Right lobe of liver (tissue), 4 donors: Measurements from ENCODE around the gene TCF12.

Source experiments
- POLR2A ChIP-seq: fragments of 450-650 bp; IDR thresholded peaks from one replicate; pipeline ENCODE4 v1.6.1; 2017; ENCODE audit warnings: antibody characterized with exemption, mild to moderate bottlenecking
- TF ChIP-seq, protein P1 (sequence below), 4 donors: fragments of 200-600 bp in 3 of 4; fragments of 450-650 bp in 1 of 4; IDR thresholded peaks; one replicate each; pipeline versions ENCODE4 v1.5.1 to v1.8.0; 2016 to 2022; ENCODE audit warnings: antibody characterized with exemption in 4 of 4, mild to moderate bottlenecking in 2 of 4
- donor health status: DM: no; HTN: no; CAD: no.
- donor health status: DM: no; HTN: no; CAD: no.
- donor health status: DM: no; HTN: yes; CAD: no.

DNA sequence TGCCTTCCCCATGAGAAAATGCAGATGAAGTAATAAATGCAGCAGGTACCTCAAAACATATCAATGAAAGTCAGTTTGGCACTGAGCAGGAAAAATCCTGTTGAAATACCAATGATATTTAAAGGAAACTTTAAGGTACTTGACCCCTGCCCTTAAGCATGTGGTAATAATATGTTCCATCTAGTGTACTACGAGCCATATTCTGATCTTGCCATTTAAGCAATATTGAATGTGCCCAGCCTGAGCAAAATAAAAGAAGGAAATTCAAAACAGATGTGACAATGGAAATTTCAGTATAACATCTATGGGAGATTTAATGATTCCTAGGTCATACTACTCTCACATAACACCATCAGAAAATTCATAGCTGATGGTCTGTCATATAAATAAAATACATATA is 266.1 kb downstream of the TCF12 start:
- TF ChIP-seq, protein P1, sequence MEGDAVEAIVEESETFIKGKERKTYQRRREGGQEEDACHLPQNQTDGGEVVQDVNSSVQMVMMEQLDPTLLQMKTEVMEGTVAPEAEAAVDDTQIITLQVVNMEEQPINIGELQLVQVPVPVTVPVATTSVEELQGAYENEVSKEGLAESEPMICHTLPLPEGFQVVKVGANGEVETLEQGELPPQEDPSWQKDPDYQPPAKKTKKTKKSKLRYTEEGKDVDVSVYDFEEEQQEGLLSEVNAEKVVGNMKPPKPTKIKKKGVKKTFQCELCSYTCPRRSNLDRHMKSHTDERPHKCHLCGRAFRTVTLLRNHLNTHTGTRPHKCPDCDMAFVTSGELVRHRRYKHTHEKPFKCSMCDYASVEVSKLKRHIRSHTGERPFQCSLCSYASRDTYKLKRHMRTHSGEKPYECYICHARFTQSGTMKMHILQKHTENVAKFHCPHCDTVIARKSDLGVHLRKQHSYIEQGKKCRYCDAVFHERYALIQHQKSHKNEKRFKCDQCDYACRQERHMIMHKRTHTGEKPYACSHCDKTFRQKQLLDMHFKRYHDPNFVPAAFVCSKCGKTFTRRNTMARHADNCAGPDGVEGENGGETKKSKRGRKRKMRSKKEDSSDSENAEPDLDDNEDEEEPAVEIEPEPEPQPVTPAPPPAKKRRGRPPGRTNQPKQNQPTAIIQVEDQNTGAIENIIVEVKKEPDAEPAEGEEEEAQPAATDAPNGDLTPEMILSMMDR (IDR thresholded peaks at IDR 0.05): no peak
- TF ChIP-seq POLR2A: no peak
